Measurements from ENCODE around the gene ANKDD1A. TPM values are rescaled to one million over a fixed set of nuclear protein-coding genes. Genes with fewer than 3 reads are reported as not detected.

Gene ANKDD1A
- total and polyA plus RNA-seq, 2 experiments from 2014 or later: 6.7 to 9.3 TPM

DNA sequence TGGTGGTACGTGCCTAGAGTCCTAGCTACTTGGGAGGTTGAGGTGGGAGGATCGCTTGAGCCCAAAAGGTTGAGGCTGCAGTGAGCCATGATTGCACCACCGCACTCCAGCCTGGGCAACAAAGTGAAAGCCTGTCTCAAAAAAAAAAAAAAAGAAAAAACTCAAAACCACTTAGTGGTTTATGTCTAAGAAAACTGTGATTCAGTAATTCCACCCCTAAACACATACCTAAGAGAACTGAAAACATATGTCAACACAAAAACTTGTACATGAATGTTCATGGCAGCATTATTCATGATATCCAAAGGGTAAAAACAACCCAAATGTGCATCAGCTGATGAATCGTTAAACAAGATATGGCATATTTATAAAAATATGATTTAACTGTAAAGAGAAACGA, 63.7 kb downstream of the ANKDD1A start:
- H3K27ac Mint-ChIP-seq: no peak overlapping the region
- Histone ChIP-seq H3K4me3 (no peak overlapping the region), H3K27me3 (ENCODE audit: insufficient read depth) (no peaks in the 10 kb centered on the region), H2AFZ (no peak overlapping the region), H4K20me1 (replicated peaks; ENCODE audit: insufficient read depth) (0 out of 2 replicates have a peak, but pooled peaks cover 6% of the 10 kb centered on the region), H3K27ac (ENCODE audit: low read depth) (no peak overlapping the region), H3K4me1 (ENCODE audit: insufficient read depth) (peaks cover 15% of the 10 kb centered on the region; the same call in 1 of the 2 replicates), H3K4me2 (no peak overlapping the region), H3F3A (replicated peaks; ENCODE audit: low read depth) (peaks cover 7% of the 10 kb centered on the region; the same call in 1 of the 2 replicates), H3K79me2 (replicated peaks; ENCODE audit: insufficient read depth) (no peaks in the 10 kb centered on the region), H3K9me2 (ENCODE audit: insufficient read depth) (no peaks in the 10 kb centered on the region), H3K36me3 (ENCODE audit: insufficient read depth) (peaks cover 35% of the 10 kb centered on the region)
- ATAC-seq: no peak
- DNase-seq (ENCODE audit: low spot score): no peak
- peaks cover 20% of the 10 kb centered on the region for H3K4me1 Mint-ChIP-seq
- H3K36me3 Mint-ChIP-seq (ENCODE audit: low read depth): peaks cover 48% of the 10 kb centered on the region
- no peak overlapping the region for H3K4me3 Mint-ChIP-seq
- no peaks in the 10 kb centered on the region for H3K9me3 Mint-ChIP-seq
- TF ChIP-seq JUNB (IDR thresholded peaks at IDR 0.05; ENCODE audit: unreplicated experiment) (no peak), EZH2 (IDR thresholded peaks at IDR 0.05; ENCODE audit: low read depth, unreplicated experiment) (no peak), POLR2AphosphoS5 (IDR thresholded peaks at IDR 0.05; ENCODE audit: low read depth) (no peak)
- peaks cover 2% of the 10 kb centered on the region for H3K27me3 Mint-ChIP-seq (ENCODE audit: insufficient read depth, low read depth, poor library complexity)

GRCh38 chr15:64979252-64979710, 67.6 kb downstream of the ANKDD1A start:
- Histone ChIP-seq H4K20me1 (replicated peaks; ENCODE audit: insufficient read depth) (no peaks in the 10 kb centered on the region), H3K4me1 (ENCODE audit: insufficient read depth) (peaks cover 15% of the 10 kb centered on the region; the same call in 1 of the 2 replicates), H3K27ac (ENCODE audit: low read depth) (peak overlapping the region; percentile 78), H3K9me2 (ENCODE audit: insufficient read depth) (no peaks in the 10 kb centered on the region; the same call in 1 of the 2 replicates), H3F3A (replicated peaks; ENCODE audit: low read depth) (peaks cover 7% of the 10 kb centered on the region; the same call in 1 of the 2 replicates), H3K4me2 (no peak overlapping the region), H3K4me3 (no peak overlapping the region), H3K36me3 (ENCODE audit: insufficient read depth) (peaks cover 21% of the 10 kb centered on the region), H3K27me3 (ENCODE audit: insufficient read depth) (no peaks in the 10 kb centered on the region), H3K79me2 (replicated peaks; ENCODE audit: insufficient read depth) (no peaks in the 10 kb centered on the region), H2AFZ (no peak overlapping the region)
- H3K4me3 Mint-ChIP-seq: peak overlapping the region; percentile 22
- H3K9me3 Mint-ChIP-seq: no peaks in the 10 kb centered on the region
- H3K4me1 Mint-ChIP-seq: peaks cover 28% of the 10 kb centered on the region
- peak; percentile 32 for DNase-seq (ENCODE audit: low spot score)
- peaks cover 5% of the 10 kb centered on the region for H3K27me3 Mint-ChIP-seq (ENCODE audit: insufficient read depth, low read depth, poor library complexity)
- peaks cover 35% of the 10 kb centered on the region for H3K36me3 Mint-ChIP-seq (ENCODE audit: low read depth)
- H3K27ac Mint-ChIP-seq: peak overlapping the region; percentile 69
- peak; percentile 89 for ATAC-seq
- TF ChIP-seq REST (IDR thresholded peaks at IDR 0.05; ENCODE audit: unreplicated experiment) (no peak), CREB1 (CRISPR knock-in tag; IDR thresholded peaks at IDR 0.05; ENCODE audit: low read depth) (no peak), POLR2AphosphoS5 (IDR thresholded peaks at IDR 0.05; ENCODE audit: low read depth) (no peak), ZNF462 (CRISPR knock-in tag; IDR thresholded peaks at IDR 0.05) (no peak), ZNF331 (CRISPR knock-in tag; IDR thresholded peaks at IDR 0.05; ENCODE audit: low read depth) (no peak), NANOG (IDR thresholded peaks at IDR 0.05; ENCODE audit: borderline replicate concordance) (no peak), STAT1 (IDR thresholded peaks at IDR 0.05; ENCODE audit: unreplicated experiment) (no peak), ZNF114 (CRISPR knock-in tag; IDR thresholded peaks at IDR 0.05) (no peak)
- TF ChIP-seq, protein P1, sequence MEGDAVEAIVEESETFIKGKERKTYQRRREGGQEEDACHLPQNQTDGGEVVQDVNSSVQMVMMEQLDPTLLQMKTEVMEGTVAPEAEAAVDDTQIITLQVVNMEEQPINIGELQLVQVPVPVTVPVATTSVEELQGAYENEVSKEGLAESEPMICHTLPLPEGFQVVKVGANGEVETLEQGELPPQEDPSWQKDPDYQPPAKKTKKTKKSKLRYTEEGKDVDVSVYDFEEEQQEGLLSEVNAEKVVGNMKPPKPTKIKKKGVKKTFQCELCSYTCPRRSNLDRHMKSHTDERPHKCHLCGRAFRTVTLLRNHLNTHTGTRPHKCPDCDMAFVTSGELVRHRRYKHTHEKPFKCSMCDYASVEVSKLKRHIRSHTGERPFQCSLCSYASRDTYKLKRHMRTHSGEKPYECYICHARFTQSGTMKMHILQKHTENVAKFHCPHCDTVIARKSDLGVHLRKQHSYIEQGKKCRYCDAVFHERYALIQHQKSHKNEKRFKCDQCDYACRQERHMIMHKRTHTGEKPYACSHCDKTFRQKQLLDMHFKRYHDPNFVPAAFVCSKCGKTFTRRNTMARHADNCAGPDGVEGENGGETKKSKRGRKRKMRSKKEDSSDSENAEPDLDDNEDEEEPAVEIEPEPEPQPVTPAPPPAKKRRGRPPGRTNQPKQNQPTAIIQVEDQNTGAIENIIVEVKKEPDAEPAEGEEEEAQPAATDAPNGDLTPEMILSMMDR (conservative IDR thresholded peaks at IDR 0.05; ENCODE audit: low read depth in 2 of 2): no peak

Data from GM23338 (cell line).